Memory B cell (primary cell): ENCODE results near the gene EPAS1.

ENCODE experiments used
- ATAC-seq: fragments of 150-1000 bp; cut with Tn5 transposase; 2 replicates; pipeline ENCODE4 v1.10.0; 2021; ENCODE audit warnings: low read depth, mild to moderate bottlenecking, moderate library complexity
- DNase-seq, 2 donors: peaks; one replicate each; pipeline ENCODE4 v3.0.0; 2022; ENCODE audit warnings: low spot score in 2 of 2
- H3K27ac Mint-ChIP-seq: one replicate; pipeline ENCODE4 v1.8.0; 2022; ENCODE audit warnings: mild to moderate bottlenecking, moderate library complexity, mixed read lengths
- H3K27me3 Mint-ChIP-seq: one replicate; pipeline ENCODE4 v1.8.0; 2022; ENCODE audit warnings: mixed read lengths
- H3K36me3 Mint-ChIP-seq: one replicate; pipeline ENCODE4 v1.8.0; 2022; ENCODE audit warnings: mild to moderate bottlenecking, mixed read lengths
- H3K4me1 Mint-ChIP-seq: one replicate; pipeline ENCODE4 v1.8.0; 2022; ENCODE audit warnings: mixed read lengths
- H3K4me3 Mint-ChIP-seq: one replicate; pipeline ENCODE4 v1.8.0; 2022; ENCODE audit warnings: mild to moderate bottlenecking, moderate library complexity, mixed read lengths
- H3K9me3 Mint-ChIP-seq: one replicate; pipeline ENCODE4 v1.8.0; 2022; ENCODE audit warnings: mixed read lengths

The EPAS1 gene

DNA sequence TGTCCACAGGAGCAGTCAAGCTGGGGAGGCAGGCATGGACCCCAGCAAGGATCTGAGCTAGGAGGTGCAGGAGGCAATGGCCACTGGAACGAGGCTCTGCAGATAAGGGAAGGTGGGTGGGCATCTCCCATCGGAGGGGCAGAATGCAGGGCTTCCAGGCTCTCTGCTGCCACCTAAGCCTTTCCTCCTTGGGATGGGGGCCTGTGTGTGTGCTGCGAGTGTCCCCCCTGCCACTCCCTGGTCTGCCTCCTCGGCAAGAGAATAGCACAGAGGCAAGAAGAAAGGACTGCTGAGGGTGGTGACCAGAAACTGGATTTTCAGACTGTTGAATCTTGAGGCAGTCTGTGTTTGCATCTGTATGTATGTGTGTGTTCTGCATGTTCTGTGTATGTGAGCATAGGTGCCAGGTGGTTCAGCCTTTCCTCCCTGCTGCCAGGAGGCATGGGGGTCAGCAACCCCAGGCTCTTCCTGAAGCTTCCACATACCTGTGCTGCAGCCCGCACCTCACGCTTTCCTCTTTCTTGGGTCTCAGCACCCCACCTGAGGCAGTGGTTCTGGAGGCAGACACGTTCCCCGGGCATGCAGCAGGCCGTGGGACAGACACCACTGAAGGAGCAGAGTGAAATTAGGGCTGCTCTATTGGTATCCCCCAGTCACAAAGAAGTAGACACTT lies 86.7 kb downstream of the EPAS1 start:
- no peak for ATAC-seq
- H3K4me3 Mint-ChIP-seq: no peak overlapping the region

DNA sequence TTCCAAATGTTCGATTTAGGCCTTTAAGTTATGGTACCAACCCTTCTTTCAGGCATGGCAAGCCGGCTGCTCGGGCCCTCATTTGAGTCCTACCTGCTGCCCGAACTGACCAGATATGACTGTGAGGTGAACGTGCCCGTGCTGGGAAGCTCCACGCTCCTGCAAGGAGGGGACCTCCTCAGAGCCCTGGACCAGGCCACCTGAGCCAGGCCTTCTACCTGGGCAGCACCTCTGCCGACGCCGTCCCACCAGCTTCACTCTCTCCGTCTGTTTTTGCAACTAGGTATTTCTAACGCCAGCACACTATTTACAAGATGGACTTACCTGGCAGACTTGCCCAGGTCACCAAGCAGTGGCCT lies 87.2 kb downstream of the EPAS1 start:
- H3K9me3 Mint-ChIP-seq: no peaks in the 10 kb centered on the region
- no peak for ATAC-seq
- H3K36me3 Mint-ChIP-seq: no peaks in the 10 kb centered on the region
- H3K4me1 Mint-ChIP-seq: no peaks in the 10 kb centered on the region
- no peak overlapping the region for H3K27ac Mint-ChIP-seq
- no peak overlapping the region for H3K4me3 Mint-ChIP-seq
- peaks cover 10% of the 10 kb centered on the region for H3K27me3 Mint-ChIP-seq
- no peak for DNase-seq

More for the DNA sequence above, 86.7 kb downstream of the EPAS1 start:
- DNase-seq: no peak
- no peaks in the 10 kb centered on the region for H3K36me3 Mint-ChIP-seq
- H3K9me3 Mint-ChIP-seq: no peaks in the 10 kb centered on the region
- no peaks in the 10 kb centered on the region for H3K4me1 Mint-ChIP-seq
- no peak overlapping the region for H3K27ac Mint-ChIP-seq
- peaks cover 7% of the 10 kb centered on the region for H3K27me3 Mint-ChIP-seq

DNA sequence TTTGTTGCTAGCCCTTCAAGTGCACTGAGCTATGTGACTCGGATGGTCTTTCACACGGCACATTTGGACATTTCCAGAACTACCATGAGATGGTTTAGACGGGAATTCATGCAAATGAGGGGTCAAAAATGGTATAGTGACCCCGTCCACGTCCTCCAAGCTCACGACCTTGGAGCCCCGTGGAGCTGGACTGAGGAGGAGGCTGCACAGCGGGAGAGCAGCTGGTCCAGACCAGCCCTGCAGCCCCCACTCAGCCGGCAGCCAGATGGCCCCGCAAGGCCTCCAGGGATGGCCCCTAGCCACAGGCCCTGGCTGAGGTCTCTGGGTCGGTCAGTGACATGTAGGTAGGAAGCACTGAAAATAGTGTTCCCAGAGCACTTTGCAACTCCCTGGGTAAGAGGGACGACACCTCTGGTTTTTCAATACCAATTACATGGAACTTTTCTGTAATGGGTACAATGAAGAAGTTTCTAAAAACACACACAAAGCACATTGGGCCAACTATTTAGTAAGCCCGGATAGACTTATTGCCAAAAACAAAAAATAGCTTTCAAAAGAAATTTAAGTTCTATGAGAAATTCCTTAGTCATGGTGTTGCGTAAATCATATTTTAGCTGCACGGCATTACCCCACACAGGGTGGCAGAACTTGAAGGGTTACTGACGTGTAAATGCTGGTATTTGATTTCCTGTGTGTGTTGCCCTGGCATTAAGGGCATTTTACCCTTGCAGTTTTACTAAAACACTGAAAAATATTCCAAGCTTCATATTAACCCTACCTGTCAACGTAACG lies 88.8 kb downstream of the EPAS1 start:
- ATAC-seq (no peak), DNase-seq (no peak)
- H3K9me3 Mint-ChIP-seq: no peaks in the 10 kb centered on the region
- no peaks in the 10 kb centered on the region for H3K4me1 Mint-ChIP-seq
- no peak overlapping the region for H3K4me3 Mint-ChIP-seq
- H3K36me3 Mint-ChIP-seq: no peaks in the 10 kb centered on the region
- H3K27me3 Mint-ChIP-seq: peaks cover 14% of the 10 kb centered on the region
- H3K27ac Mint-ChIP-seq: no peak overlapping the region

- no peak for DNase-seq
- Mint-ChIP-seq H3K27ac (no peak overlapping the region), H3K27me3 (peaks cover 20% of the 10 kb centered on the region), H3K4me3 (no peak overlapping the region), H3K4me1 (no peaks in the 10 kb centered on the region), H3K36me3 (no peaks in the 10 kb centered on the region), H3K9me3 (no peaks in the 10 kb centered on the region)
- no peak for ATAC-seq
These were observed 89.6 kb downstream of the EPAS1 start for GRCh38 chr2:46386763-46387162.

DNA sequence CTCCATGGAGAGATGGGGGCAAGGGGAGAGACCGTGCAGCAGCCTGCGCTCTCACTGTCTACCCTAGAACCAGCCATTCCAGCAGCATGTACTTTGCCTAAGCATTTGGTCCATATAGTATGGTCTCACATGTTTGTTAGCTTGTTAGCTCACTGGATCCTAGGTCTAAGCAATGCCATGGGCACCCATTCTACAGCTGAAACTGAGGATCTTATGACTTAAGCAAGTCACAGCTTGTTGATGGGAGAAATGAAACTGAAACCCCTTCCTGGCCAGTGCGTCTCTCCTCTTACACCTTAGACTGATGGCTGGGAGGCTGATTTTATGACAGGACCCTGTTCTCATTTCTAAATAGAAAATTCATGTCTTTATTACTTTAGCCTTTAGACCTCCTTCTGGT lies 90.1 kb downstream of the EPAS1 start:
- no peak for ATAC-seq

DNA sequence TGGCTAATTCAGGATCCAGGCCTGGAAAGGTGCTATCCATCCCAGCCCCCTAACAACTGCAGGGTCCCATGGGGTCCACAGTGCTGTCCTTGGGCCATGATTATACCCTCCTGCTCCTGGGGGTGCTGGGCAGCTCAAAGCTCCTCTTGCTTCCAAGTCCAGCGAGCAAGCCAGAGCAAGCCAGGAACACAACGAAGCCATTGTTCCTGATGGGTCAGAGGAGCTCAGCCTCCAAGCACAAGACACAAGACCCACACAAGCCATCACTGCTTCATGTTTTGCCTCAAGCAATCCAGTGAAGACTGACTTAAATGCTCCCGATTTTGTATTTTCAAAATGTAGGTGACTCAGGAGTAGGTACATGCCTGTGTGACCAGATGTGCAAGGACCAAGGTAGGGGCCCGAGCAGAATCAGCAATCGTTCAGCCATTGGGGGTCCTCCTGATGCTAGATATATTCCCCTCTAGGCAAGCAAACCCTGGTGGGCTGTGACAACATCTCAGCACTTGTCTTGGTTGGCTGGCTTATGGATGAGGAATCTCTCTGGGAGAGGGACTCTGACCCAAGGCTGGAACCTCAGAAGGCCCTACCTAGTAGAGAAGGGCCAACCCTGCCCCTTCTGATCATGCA lies 90.8 kb downstream of the EPAS1 start:
- Mint-ChIP-seq H3K27me3 (peaks cover 25% of the 10 kb centered on the region), H3K27ac (no peak overlapping the region), H3K4me1 (no peaks in the 10 kb centered on the region), H3K4me3 (no peak overlapping the region), H3K9me3 (no peaks in the 10 kb centered on the region), H3K36me3 (no peaks in the 10 kb centered on the region)
- DNase-seq (no peak), ATAC-seq (no peak)

More for the DNA sequence above, 90.1 kb downstream of the EPAS1 start:
- peaks cover 21% of the 10 kb centered on the region for H3K27me3 Mint-ChIP-seq
- no peak for DNase-seq
- H3K36me3 Mint-ChIP-seq: no peaks in the 10 kb centered on the region
- no peak overlapping the region for H3K4me3 Mint-ChIP-seq
- H3K4me1 Mint-ChIP-seq: no peaks in the 10 kb centered on the region
- no peak overlapping the region for H3K27ac Mint-ChIP-seq
- no peaks in the 10 kb centered on the region for H3K9me3 Mint-ChIP-seq

- Mint-ChIP-seq H3K36me3 (no peaks in the 10 kb centered on the region), H3K4me1 (no peaks in the 10 kb centered on the region), H3K4me3 (no peak overlapping the region), H3K27ac (no peak overlapping the region), H3K27me3 (peaks cover 25% of the 10 kb centered on the region), H3K9me3 (no peaks in the 10 kb centered on the region)
- ATAC-seq (no peak), DNase-seq (no peak)
These were observed 91.7 kb downstream of the EPAS1 start for GRCh38 chr2:46388881-46389280.

DNA sequence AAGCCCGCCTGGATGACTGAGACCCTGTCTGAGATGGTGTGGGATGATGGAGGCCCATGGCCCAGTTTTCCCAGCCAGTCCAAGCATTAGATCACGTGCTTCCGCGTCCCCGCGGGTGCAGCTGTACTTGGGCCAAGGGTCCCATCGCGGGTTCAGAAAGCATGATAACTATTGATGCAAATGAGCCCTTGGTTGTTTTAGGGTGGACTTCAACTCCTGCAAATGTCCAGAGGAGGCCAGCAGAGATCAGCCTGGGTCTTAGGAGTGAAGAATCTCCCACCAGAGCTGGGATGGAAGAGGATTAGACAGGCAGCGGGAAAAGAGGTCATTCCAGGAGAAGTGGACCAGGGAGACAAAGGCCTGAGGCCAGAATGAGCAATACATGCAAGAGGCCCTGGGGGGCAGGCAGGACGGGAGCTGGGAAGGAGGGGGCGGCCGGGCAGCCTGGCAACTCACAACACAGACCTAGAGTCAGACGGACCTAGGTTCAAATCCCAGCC lies 92.3 kb downstream of the EPAS1 start:
- H3K4me3 Mint-ChIP-seq: no peak overlapping the region
- no peak for ATAC-seq
- H3K27me3 Mint-ChIP-seq: peaks cover 25% of the 10 kb centered on the region
- no peak for DNase-seq
- H3K9me3 Mint-ChIP-seq: no peaks in the 10 kb centered on the region
- no peak overlapping the region for H3K27ac Mint-ChIP-seq
- no peaks in the 10 kb centered on the region for H3K36me3 Mint-ChIP-seq
- H3K4me1 Mint-ChIP-seq: no peaks in the 10 kb centered on the region

GRCh38 chr2:46390036-46390435 lies 92.8 kb downstream of the EPAS1 start:
- no peak for ATAC-seq
- no peaks in the 10 kb centered on the region for H3K36me3 Mint-ChIP-seq
- no peak for DNase-seq
- no peak overlapping the region for H3K27ac Mint-ChIP-seq
- no peaks in the 10 kb centered on the region for H3K9me3 Mint-ChIP-seq
- no peak overlapping the region for H3K4me3 Mint-ChIP-seq
- H3K27me3 Mint-ChIP-seq: peaks cover 25% of the 10 kb centered on the region
- H3K4me1 Mint-ChIP-seq: no peaks in the 10 kb centered on the region

GRCh38 chr2:46390901-46391395 lies 93.7 kb downstream of the EPAS1 start:
- no peaks in the 10 kb centered on the region for H3K9me3 Mint-ChIP-seq
- H3K27ac Mint-ChIP-seq: no peak overlapping the region
- peaks cover 29% of the 10 kb centered on the region for H3K27me3 Mint-ChIP-seq
- DNase-seq (no peak), ATAC-seq (no peak)
- no peaks in the 10 kb centered on the region for H3K4me1 Mint-ChIP-seq
- no peak overlapping the region for H3K4me3 Mint-ChIP-seq
- H3K36me3 Mint-ChIP-seq: no peaks in the 10 kb centered on the region

DNA sequence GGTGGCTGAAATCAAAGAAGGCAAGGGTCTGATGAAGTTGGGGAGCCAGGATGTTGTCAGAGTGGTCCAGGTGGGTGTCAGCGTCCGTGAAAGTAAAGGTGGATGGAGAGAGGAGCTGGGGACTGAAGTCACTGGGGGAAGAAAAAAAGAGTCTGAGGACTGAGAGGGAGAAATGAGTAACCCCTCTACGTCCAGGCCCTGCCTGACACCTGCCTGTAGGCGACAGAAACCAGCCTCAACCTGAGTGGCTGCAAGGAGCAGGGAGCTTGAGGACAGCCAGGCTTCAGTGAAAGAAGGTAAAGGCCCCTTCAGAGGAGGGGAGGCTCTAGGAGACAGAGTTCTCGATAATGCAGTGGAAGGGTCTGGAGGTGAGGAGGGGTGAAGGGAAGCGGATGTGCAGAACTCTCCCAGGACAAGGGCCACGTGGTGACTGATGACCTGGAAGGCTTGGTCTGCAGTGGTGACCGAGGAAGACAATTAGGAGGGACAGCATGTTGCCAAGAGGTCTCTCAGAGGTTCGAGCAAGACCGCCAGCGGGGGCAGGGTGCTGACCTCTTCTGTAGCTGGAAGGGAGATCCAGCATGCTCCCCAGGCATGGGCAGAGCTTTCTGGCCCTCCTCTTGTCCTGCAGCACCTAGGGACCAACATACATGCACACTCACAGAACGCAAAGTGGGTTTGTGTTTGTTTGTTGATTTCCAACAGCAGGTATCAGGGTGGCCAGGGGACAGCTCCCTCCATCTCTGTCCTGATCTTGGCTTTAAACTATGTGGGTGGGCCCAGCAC lies 95.5 kb downstream of the EPAS1 start:
- ATAC-seq (no peak), DNase-seq (no peak)
- H3K27ac Mint-ChIP-seq: no peak overlapping the region
- no peaks in the 10 kb centered on the region for H3K36me3 Mint-ChIP-seq
- peaks cover 29% of the 10 kb centered on the region for H3K27me3 Mint-ChIP-seq
- no peaks in the 10 kb centered on the region for H3K4me1 Mint-ChIP-seq
- no peaks in the 10 kb centered on the region for H3K9me3 Mint-ChIP-seq
- no peak overlapping the region for H3K4me3 Mint-ChIP-seq

DNA sequence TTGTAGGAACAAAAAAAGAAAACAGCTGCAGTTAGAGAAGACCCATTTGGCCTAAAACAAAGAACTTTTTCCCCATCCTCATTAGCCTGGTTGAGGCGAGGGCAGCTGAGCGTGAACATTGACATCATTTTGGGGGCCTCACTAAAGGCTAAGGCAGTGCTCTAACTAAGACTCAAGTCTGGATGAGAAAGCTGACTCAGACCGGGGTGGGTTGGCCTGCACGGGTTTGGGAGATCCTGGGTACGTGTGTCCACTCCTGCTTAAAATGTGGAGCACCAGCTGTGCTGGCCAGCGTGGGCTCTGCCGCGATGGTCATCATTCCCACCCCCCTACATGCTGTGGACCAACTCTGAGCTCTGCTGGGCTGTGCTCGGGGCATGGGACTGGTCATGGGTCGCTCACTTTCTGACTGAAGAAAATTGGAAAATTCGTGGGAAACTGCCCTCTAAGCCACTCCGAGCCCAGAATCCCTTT lies 96.2 kb downstream of the EPAS1 start:
- no peak for DNase-seq
- Mint-ChIP-seq H3K9me3 (no peaks in the 10 kb centered on the region), H3K36me3 (no peaks in the 10 kb centered on the region), H3K27me3 (peaks cover 29% of the 10 kb centered on the region), H3K27ac (no peak overlapping the region), H3K4me1 (no peaks in the 10 kb centered on the region), H3K4me3 (no peak overlapping the region)
- no peak for ATAC-seq

DNA sequence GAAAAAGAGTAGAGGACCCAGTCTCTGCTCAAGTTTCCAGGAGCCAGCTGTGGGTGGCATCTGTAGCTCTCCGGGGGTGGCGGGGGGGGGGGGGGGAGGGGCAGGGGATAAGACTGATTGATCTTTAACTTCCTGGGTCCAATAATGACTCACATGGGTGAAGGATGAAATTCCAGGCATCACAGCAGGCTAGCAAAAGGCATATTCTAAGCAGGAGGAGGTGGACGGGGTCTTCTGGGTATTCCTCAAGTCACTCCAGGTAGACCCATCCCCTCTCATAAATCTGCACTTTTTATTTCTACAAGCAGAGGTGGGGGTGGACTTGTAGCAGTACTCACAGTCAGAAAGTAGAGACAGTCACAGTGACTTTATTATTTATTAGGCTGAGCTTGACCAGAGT lies 96.7 kb downstream of the EPAS1 start:
- Mint-ChIP-seq H3K4me3 (no peak overlapping the region), H3K9me3 (no peaks in the 10 kb centered on the region), H3K27me3 (peaks cover 29% of the 10 kb centered on the region), H3K36me3 (no peaks in the 10 kb centered on the region), H3K4me1 (no peaks in the 10 kb centered on the region), H3K27ac (no peak overlapping the region)
- ATAC-seq (no peak), DNase-seq (no peak)
